Panc1 (cell line): ENCODE data around the gene GTPBP10. TPM values are rescaled to one million over a fixed set of nuclear protein-coding genes. Genes with fewer than 3 reads are reported as not detected.

Experiments
- ATAC-seq: fragments of 200-7000 bp; cut with Tn5 transposase; 2 replicates; pipeline ENCODE4 v1.9.1; 2020; ENCODE audit warnings: mild to moderate bottlenecking, moderate library complexity
- BruUV-seq: library from RNA; stranded (reverse); fragments of 400-500 nt; replicated peaks from 2 replicates; lab custom pipeline; 2021; lab: Mats Ljungman, UMichigan
- CTCF ChIA-PET: fragments of 300-600 bp; sonication (Branson Sonifier 250); formaldehyde crosslinking; loops from one replicate; lab custom pipeline; 2022; ENCODE audit warnings: antibody characterized with exemption; lab: Charles Lee
- POLR2A ChIA-PET: fragments of 300-600 bp; sonication (Branson Sonifier 250); formaldehyde crosslinking; loops from one replicate; lab custom pipeline; 2022; ENCODE audit warnings: antibody characterized with exemption; lab: Charles Lee
- DNase-seq: peaks from one replicate; pipeline ENCODE4 v3.0.0-alpha.2; 2010; ENCODE audit warnings: low read depth, low spot score
- H3K27ac ChIP-seq: 2 replicates; pipeline ENCODE4 v1.5.1; 2011; ENCODE audit warnings: mild to moderate bottlenecking, low read length, inconsistent platforms
- H3K27me3 ChIP-seq: fragments of 200-500 bp; sonication (Bioruptor generic); 2 replicates; pipeline ENCODE4 v1.6.0; 2014; ENCODE audit warnings: low read length, inconsistent platforms; ENCODE audit not compliant: control insufficient read depth, insufficient read depth
- H3K36me3 ChIP-seq: fragments of 200-500 bp; sonication (Bioruptor generic); 2 replicates; pipeline ENCODE4 v1.5.1; 2014; ENCODE audit warnings: inconsistent platforms, mild to moderate bottlenecking, low read length, moderate library complexity; ENCODE audit not compliant: control insufficient read depth, insufficient read depth
- H3K4me1 ChIP-seq: 2 replicates; pipeline ENCODE4 v1.5.1; 2011; ENCODE audit warnings: inconsistent platforms, mild to moderate bottlenecking, low read length, moderate library complexity; ENCODE audit not compliant: control insufficient read depth, insufficient read depth
- H3K4me3 ChIP-seq, 2 experiments: 2 replicates each; pipeline ENCODE4 v1.5.1; 2011 to 2012; ENCODE audit warnings: low read depth in 2 of 2, low read length in 2 of 2, mild to moderate bottlenecking in 2 of 2, inconsistent platforms in 1 of 2, moderate library complexity in 1 of 2
- H3K9me3 ChIP-seq: fragments of 200-500 bp; sonication (Bioruptor generic); 2 replicates; pipeline ENCODE4 v1.5.1; 2014; ENCODE audit warnings: low read depth, mild to moderate bottlenecking, inconsistent platforms, low read length, moderate library complexity; ENCODE audit not compliant: control insufficient read depth, insufficient read depth
- POLR2AphosphoS5 ChIP-seq: IDR thresholded peaks from 2 replicates; pipeline ENCODE4 v1.6.1; 2012; ENCODE audit warnings: mild to moderate bottlenecking, low read depth, low read length, moderate library complexity
- SIN3A ChIP-seq: IDR thresholded peaks from 2 replicates; pipeline ENCODE4 v1.6.1; 2012; ENCODE audit warnings: low read depth, mild to moderate bottlenecking, low read length, moderate library complexity, borderline replicate concordance; ENCODE audit not compliant: insufficient read depth
- TCF7L2 ChIP-seq: IDR thresholded peaks from 2 replicates; pipeline ENCODE4 v1.6.1; 2011; ENCODE audit warnings: mild to moderate bottlenecking, low read depth, low read length, inconsistent platforms
- in situ Hi-C: cut with HindIII; loops from 2 replicates; pipeline ENCODE4 v1.10.0; 2016; ENCODE audit warnings: low sequenced_read_pairs, low pct_unique_long_range_greater_than_20kb
- intact Hi-C: fragments of 100-400 bp; cut with micrococcal nuclease; formaldehyde crosslinking; loops from one replicate; pipeline ENCODE4 v1.10.0; 2022; ENCODE audit not compliant: unreplicated experiment
- total RNA-seq: library from RNA; stranded (reverse); gene quantifications from one replicate; pipeline ENCODE4 v1.2.1, GENCODE V29; 2021; ENCODE audit not compliant: unreplicated experiment
- TF ChIP-seq, protein P1 (sequence below): fragments of 450-650 bp; IDR thresholded peaks from 2 replicates; pipeline ENCODE4 v1.5.1; 2017; ENCODE audit warnings: mild to moderate bottlenecking
- TF ChIP-seq, protein P2 (sequence below), 2 experiments: IDR thresholded peaks; 2 replicates each; pipeline ENCODE4 v1.6.1; 2011 to 2012; ENCODE audit warnings: low read depth in 2 of 2, control low read depth in 1 of 2, low read length in 1 of 2, mild to moderate bottlenecking in 1 of 2, moderate library complexity in 1 of 2; ENCODE audit not compliant: insufficient read depth in 1 of 2

Gene GTPBP10
- total RNA-seq, 1 experiment from 2014 or later = 23.7 TPM

DNA sequence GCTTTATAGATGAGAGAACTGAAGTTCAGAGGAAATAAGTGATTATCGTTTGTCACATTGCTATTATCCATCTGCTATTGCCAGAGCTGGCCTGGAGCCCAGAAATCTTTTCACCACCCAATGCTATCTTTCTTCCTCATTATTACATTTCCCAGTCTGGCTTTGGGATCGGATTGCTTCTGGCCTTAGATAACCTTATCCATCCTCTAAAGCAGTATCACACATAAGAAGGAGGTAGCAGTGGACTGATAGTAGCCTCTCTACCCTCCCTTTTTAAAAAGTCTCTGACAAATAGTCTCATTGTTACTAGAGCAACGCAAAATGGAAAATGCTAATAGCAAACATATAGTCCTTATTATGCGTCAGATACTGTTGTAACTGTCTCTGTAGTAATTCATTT is 55.5 kb downstream of the GTPBP10 start:
- Histone ChIP-seq H3K27ac (no peak overlapping the region), H3K36me3 (peaks cover 7% of the 10 kb centered on the region), H3K27me3 (no peaks in the 10 kb centered on the region; the same call in 1 of the 2 replicates), H3K4me1 (peaks cover 4% of the 10 kb centered on the region; the same call in 1 of the 2 replicates), H3K9me3 (no peaks in the 10 kb centered on the region), H3K4me3 (no peak overlapping the region)
- intact Hi-C loops = no loop called here
- ChIA-PET CTCF (no interaction called here), POLR2A (no interaction called here)
- ATAC-seq (no peak), DNase-seq (no peak)
- TF ChIP-seq, protein P1, sequence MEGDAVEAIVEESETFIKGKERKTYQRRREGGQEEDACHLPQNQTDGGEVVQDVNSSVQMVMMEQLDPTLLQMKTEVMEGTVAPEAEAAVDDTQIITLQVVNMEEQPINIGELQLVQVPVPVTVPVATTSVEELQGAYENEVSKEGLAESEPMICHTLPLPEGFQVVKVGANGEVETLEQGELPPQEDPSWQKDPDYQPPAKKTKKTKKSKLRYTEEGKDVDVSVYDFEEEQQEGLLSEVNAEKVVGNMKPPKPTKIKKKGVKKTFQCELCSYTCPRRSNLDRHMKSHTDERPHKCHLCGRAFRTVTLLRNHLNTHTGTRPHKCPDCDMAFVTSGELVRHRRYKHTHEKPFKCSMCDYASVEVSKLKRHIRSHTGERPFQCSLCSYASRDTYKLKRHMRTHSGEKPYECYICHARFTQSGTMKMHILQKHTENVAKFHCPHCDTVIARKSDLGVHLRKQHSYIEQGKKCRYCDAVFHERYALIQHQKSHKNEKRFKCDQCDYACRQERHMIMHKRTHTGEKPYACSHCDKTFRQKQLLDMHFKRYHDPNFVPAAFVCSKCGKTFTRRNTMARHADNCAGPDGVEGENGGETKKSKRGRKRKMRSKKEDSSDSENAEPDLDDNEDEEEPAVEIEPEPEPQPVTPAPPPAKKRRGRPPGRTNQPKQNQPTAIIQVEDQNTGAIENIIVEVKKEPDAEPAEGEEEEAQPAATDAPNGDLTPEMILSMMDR = no peak
- TF ChIP-seq, protein P2, sequence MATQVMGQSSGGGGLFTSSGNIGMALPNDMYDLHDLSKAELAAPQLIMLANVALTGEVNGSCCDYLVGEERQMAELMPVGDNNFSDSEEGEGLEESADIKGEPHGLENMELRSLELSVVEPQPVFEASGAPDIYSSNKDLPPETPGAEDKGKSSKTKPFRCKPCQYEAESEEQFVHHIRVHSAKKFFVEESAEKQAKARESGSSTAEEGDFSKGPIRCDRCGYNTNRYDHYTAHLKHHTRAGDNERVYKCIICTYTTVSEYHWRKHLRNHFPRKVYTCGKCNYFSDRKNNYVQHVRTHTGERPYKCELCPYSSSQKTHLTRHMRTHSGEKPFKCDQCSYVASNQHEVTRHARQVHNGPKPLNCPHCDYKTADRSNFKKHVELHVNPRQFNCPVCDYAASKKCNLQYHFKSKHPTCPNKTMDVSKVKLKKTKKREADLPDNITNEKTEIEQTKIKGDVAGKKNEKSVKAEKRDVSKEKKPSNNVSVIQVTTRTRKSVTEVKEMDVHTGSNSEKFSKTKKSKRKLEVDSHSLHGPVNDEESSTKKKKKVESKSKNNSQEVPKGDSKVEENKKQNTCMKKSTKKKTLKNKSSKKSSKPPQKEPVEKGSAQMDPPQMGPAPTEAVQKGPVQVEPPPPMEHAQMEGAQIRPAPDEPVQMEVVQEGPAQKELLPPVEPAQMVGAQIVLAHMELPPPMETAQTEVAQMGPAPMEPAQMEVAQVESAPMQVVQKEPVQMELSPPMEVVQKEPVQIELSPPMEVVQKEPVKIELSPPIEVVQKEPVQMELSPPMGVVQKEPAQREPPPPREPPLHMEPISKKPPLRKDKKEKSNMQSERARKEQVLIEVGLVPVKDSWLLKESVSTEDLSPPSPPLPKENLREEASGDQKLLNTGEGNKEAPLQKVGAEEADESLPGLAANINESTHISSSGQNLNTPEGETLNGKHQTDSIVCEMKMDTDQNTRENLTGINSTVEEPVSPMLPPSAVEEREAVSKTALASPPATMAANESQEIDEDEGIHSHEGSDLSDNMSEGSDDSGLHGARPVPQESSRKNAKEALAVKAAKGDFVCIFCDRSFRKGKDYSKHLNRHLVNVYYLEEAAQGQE (IDR thresholded peaks at IDR 0.05; ENCODE audit: insufficient read depth in 1 of 2, low read depth in 2 of 2, low read length in 1 of 2) = no peak
- TF ChIP-seq SIN3A (no peak), POLR2AphosphoS5 (no peak), TCF7L2 (no peak)
- in situ Hi-C loops = no loop called here
- no TSS peak for BruUV-seq

DNA sequence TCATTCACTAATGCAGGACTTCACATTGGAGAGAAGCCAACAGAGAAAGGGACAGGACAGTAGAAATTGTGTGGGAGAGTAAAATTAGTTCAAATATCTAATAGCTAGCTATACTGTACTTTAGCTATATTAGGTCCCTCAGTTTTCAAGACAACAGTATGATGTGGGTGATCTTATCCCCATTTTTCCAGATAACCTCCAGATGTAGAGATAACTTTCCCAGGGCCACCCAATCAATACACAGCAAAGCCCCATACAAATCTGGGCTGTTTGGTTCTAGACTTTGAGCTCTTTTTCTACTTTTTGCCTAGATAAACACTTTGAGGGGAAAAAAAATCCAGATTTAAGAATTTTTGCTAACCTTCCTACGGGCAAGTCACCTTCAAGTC is 56.3 kb downstream of the GTPBP10 start:
- POLR2A ChIA-PET = no interaction called here
- ATAC-seq (no peak), DNase-seq (no peak)
- BruUV-seq = no TSS peak
- CTCF ChIA-PET = no interaction called here
- peaks cover 4% of the 10 kb centered on the region; the same call in 1 of the 2 replicates for H3K4me1 ChIP-seq
- H3K36me3 ChIP-seq = peaks cover 7% of the 10 kb centered on the region
- H3K27me3 ChIP-seq = no peaks in the 10 kb centered on the region; the same call in 1 of the 2 replicates
- no peak for TF ChIP-seq TCF7L2
- TF ChIP-seq, protein P2 (IDR thresholded peaks at IDR 0.05; ENCODE audit: insufficient read depth in 1 of 2, low read depth in 2 of 2, low read length in 1 of 2) = no peak
- no peak for TF ChIP-seq SIN3A
- TF ChIP-seq, protein P1 = no peak
- TF ChIP-seq POLR2AphosphoS5 = no peak
- peak overlapping the region; percentile 76 to 98 for H3K4me3 ChIP-seq
- intact Hi-C loops = no loop called here
- in situ Hi-C loops = no loop called here
- no peaks in the 10 kb centered on the region for H3K9me3 ChIP-seq
- peak overlapping the region; percentile 97 for H3K27ac ChIP-seq
